Caco-2 (cell line): ENCODE measurements around the gene PTPRG. TPM values are rescaled to one million over a fixed set of nuclear protein-coding genes. Genes with fewer than 3 reads are reported as not detected.

Experiments
- BruUV-seq: library from RNA; stranded (reverse); fragments of 400-500 nt; replicated peaks from 2 replicates; lab custom pipeline; 2021; lab: Mats Ljungman, UMichigan
- CTCF ChIA-PET: fragments of 300-600 bp; sonication (Branson Sonifier 250); formaldehyde crosslinking; loops from one replicate; lab custom pipeline; 2022; ENCODE audit warnings: antibody characterized with exemption; lab: Charles Lee
- POLR2A ChIA-PET: fragments of 300-600 bp; sonication (Branson Sonifier 250); formaldehyde crosslinking; loops from one replicate; lab custom pipeline; 2022; ENCODE audit warnings: antibody characterized with exemption; lab: Charles Lee
- DNase-seq, 2 experiments: peaks; one replicate each; pipeline versions ENCODE4 v3.0.0 to v3.0.0-alpha.2; 2020 to 2022
- H3K27me3 ChIP-seq: replicated peaks from 2 replicates; pipeline ENCODE4 v1.6.0; 2011; ENCODE audit warnings: low read length; ENCODE audit not compliant: control insufficient read depth, insufficient read depth
- H3K36me3 ChIP-seq: 2 replicates; pipeline ENCODE4 v1.5.1; 2011; ENCODE audit warnings: low read length; ENCODE audit not compliant: control insufficient read depth, insufficient read depth
- H3K4me1 ChIP-seq: fragments of 250-450 bp; sonication (Bioruptor Pico); 2 replicates; pipeline ENCODE4 v1.5.1; 2020; ENCODE audit warnings: mild to moderate bottlenecking
- H3K4me3 ChIP-seq: 2 replicates; pipeline ENCODE4 v1.5.1; 2011; ENCODE audit warnings: low read depth, mild to moderate bottlenecking, control low read depth, low read length
- H3K9me3 ChIP-seq: fragments of 250-450 bp; sonication (Bioruptor Pico); 2 replicates; pipeline ENCODE4 v1.5.1; 2020; ENCODE audit warnings: mild to moderate bottlenecking, moderate library complexity
- H3K27ac Mint-ChIP-seq: one replicate; pipeline ENCODE4 v1.8.0; 2022; ENCODE audit warnings: mixed read lengths; ENCODE audit not compliant: unreplicated experiment
- H3K27me3 Mint-ChIP-seq: one replicate; pipeline ENCODE4 v1.8.0; 2022; ENCODE audit warnings: mixed read lengths; ENCODE audit not compliant: insufficient read depth, unreplicated experiment
- H3K36me3 Mint-ChIP-seq: one replicate; pipeline ENCODE4 v1.8.0; 2022; ENCODE audit warnings: mild to moderate bottlenecking, mixed read lengths; ENCODE audit not compliant: insufficient read depth, unreplicated experiment
- H3K4me1 Mint-ChIP-seq: one replicate; pipeline ENCODE4 v1.8.0; 2022; ENCODE audit warnings: low read depth, mixed read lengths; ENCODE audit not compliant: unreplicated experiment
- H3K4me3 Mint-ChIP-seq: one replicate; pipeline ENCODE4 v1.8.0; 2022; ENCODE audit warnings: mild to moderate bottlenecking, moderate library complexity, mixed read lengths; ENCODE audit not compliant: unreplicated experiment
- H3K9me3 Mint-ChIP-seq: one replicate; pipeline ENCODE4 v1.8.0; 2022; ENCODE audit warnings: mixed read lengths; ENCODE audit not compliant: unreplicated experiment
- CTCF ChIP-seq, 2 experiments: fragments of 200-600 bp in 1 of 2; IDR thresholded peaks; 1 replicate in 1 of 2; 2 replicates in 1 of 2; pipeline versions ENCODE4 v1.5.1 to v1.8.0; 2011 to 2022; ENCODE audit warnings: antibody characterized with exemption in 1 of 2, control low read depth in 1 of 2, inconsistent platforms in 1 of 2, low read depth in 1 of 2, low read length in 1 of 2, mild to moderate bottlenecking in 1 of 2, moderate library complexity in 1 of 2; ENCODE audit not compliant: insufficient read depth in 1 of 2, severe bottlenecking in 1 of 2, unreplicated experiment in 1 of 2
- intact Hi-C: fragments of 100-400 bp; cut with micrococcal nuclease; formaldehyde crosslinking; loops from one replicate; pipeline ENCODE4 v1.10.0; 2022; ENCODE audit not compliant: unreplicated experiment
- total RNA-seq: library from RNA; stranded (reverse); gene quantifications from 2 replicates; pipeline ENCODE4 v1.2.3, GENCODE V29; 2022

The PTPRG gene
- total RNA-seq, 1 experiment from 2014 or later, result 46.4 TPM

- Mint-ChIP-seq H3K27ac (no peak overlapping the region), H3K27me3 (no peaks in the 10 kb centered on the region), H3K4me3 (no peak overlapping the region), H3K4me1 (no peaks in the 10 kb centered on the region), H3K36me3 (no peaks in the 10 kb centered on the region), H3K9me3 (no peaks in the 10 kb centered on the region)
- POLR2A ChIA-PET, result no interaction called here
- no peaks in the 10 kb centered on the region for H3K36me3 ChIP-seq
- H3K27me3 ChIP-seq, result no peaks in the 10 kb centered on the region
- H3K4me3 ChIP-seq, result no peak overlapping the region
- no peaks in the 10 kb centered on the region for H3K4me1 ChIP-seq
- no TSS peak for BruUV-seq
- DNase-seq, result no peak
- no peak for TF ChIP-seq CTCF (IDR thresholded peaks at IDR 0.05; ENCODE audit: insufficient read depth in 1 of 2, low read depth in 1 of 2, low read length in 1 of 2, severe bottlenecking in 1 of 2, unreplicated experiment in 1 of 2)
- intact Hi-C loops, result no loop called here
- CTCF ChIA-PET, result no interaction called here
- H3K9me3 ChIP-seq, result no peaks in the 10 kb centered on the region
Measured at GRCh38 chr3:61743686-61744242, 182.4 kb downstream of the PTPRG start.

- CTCF ChIA-PET, result no interaction called here
- H3K36me3 ChIP-seq, result no peaks in the 10 kb centered on the region
Measured at GRCh38 chr3:61748288-61748687, 186.9 kb downstream of the PTPRG start.

GRCh38 chr3:61750766-61751165 lies 189.4 kb downstream of the PTPRG start:
- Mint-ChIP-seq H3K36me3 (no peaks in the 10 kb centered on the region), H3K27ac (no peak overlapping the region), H3K27me3 (no peaks in the 10 kb centered on the region), H3K4me3 (no peak overlapping the region), H3K9me3 (no peaks in the 10 kb centered on the region), H3K4me1 (no peaks in the 10 kb centered on the region)
- DNase-seq, result no peak
- POLR2A ChIA-PET, result no interaction called here
- intact Hi-C loops, result no loop called here
- H3K9me3 ChIP-seq, result no peaks in the 10 kb centered on the region
- CTCF ChIA-PET, result no interaction called here
- H3K36me3 ChIP-seq, result no peaks in the 10 kb centered on the region
- H3K4me3 ChIP-seq, result no peak overlapping the region
- BruUV-seq, result no TSS peak
- no peaks in the 10 kb centered on the region for H3K27me3 ChIP-seq
- TF ChIP-seq CTCF (IDR thresholded peaks at IDR 0.05; ENCODE audit: insufficient read depth in 1 of 2, low read depth in 1 of 2, low read length in 1 of 2, severe bottlenecking in 1 of 2, unreplicated experiment in 1 of 2), result no peak
- H3K4me1 ChIP-seq, result no peaks in the 10 kb centered on the region

More at GRCh38 chr3:61748288-61748687, 186.9 kb downstream of the PTPRG start:
- DNase-seq, result no peak
- no peaks in the 10 kb centered on the region for H3K27me3 Mint-ChIP-seq
- no peaks in the 10 kb centered on the region for H3K9me3 Mint-ChIP-seq
- intact Hi-C loops, result no loop called here
- TF ChIP-seq CTCF (IDR thresholded peaks at IDR 0.05; ENCODE audit: insufficient read depth in 1 of 2, low read depth in 1 of 2, low read length in 1 of 2, severe bottlenecking in 1 of 2, unreplicated experiment in 1 of 2), result no peak
- no TSS peak for BruUV-seq
- H3K36me3 Mint-ChIP-seq, result no peaks in the 10 kb centered on the region
- no peaks in the 10 kb centered on the region for H3K4me1 Mint-ChIP-seq
- H3K4me3 Mint-ChIP-seq, result no peak overlapping the region
- POLR2A ChIA-PET, result no interaction called here
- no peaks in the 10 kb centered on the region for H3K4me1 ChIP-seq
- H3K4me3 ChIP-seq, result no peak overlapping the region
- no peaks in the 10 kb centered on the region for H3K9me3 ChIP-seq
- no peak overlapping the region for H3K27ac Mint-ChIP-seq
- H3K27me3 ChIP-seq, result no peaks in the 10 kb centered on the region
